PC-9 (cell line): ENCODE measurements around the gene TTC1. TPM values are rescaled to one million over a fixed set of nuclear protein-coding genes. Genes with fewer than 3 reads are reported as not detected.

ENCODE experiments used
- BruUV-seq: library from RNA; stranded (reverse); fragments of 400-500 nt; replicated peaks from 2 replicates; lab custom pipeline; 2021; lab: Mats Ljungman, UMichigan
- CTCF ChIA-PET: fragments of 300-600 bp; sonication (Branson Sonifier 250); formaldehyde crosslinking; loops from one replicate; lab custom pipeline; 2022; ENCODE audit warnings: antibody characterized with exemption; lab: Charles Lee
- POLR2A ChIA-PET: fragments of 300-600 bp; sonication (Branson Sonifier 250); formaldehyde crosslinking; loops from one replicate; lab custom pipeline; 2022; ENCODE audit warnings: antibody characterized with exemption; ENCODE audit not compliant: unreplicated experiment; lab: Charles Lee
- DNase-seq, 2 experiments: peaks; one replicate each; pipeline versions ENCODE4 v3.0.0 to v3.0.0-alpha.2; 2015 to 2022; ENCODE audit warnings: mixed read lengths in 1 of 2
- H2AFZ ChIP-seq: fragments of 200-600 bp; sonication (generic); 2 replicates; pipeline ENCODE4 v1.8.1; 2017; ENCODE audit warnings: antibody characterized with exemption
- H3F3A ChIP-seq: fragments of 200-600 bp; sonication (generic); 2 replicates; pipeline ENCODE4 v1.8.1; 2017; ENCODE audit warnings: antibody characterized with exemption, mild to moderate bottlenecking, low read depth; ENCODE audit not compliant: insufficient read depth
- H3K27ac ChIP-seq: fragments of 200-600 bp; sonication (generic); 2 replicates; pipeline ENCODE4 v1.6.1; 2016; ENCODE audit warnings: mixed run types
- H3K27me3 ChIP-seq: fragments of 200-600 bp; sonication (generic); 2 replicates; pipeline ENCODE4 v1.6.1; 2016; ENCODE audit warnings: low read depth, mixed run types; ENCODE audit not compliant: insufficient read depth
- H3K36me3 ChIP-seq: fragments of 200-600 bp; sonication (generic); 2 replicates; pipeline ENCODE4 v1.6.1; 2016; ENCODE audit warnings: low read depth, mixed run types
- H3K4me1 ChIP-seq: fragments of 200-600 bp; sonication (generic); replicated peaks from 2 replicates; pipeline ENCODE4 v1.6.1; 2016; ENCODE audit warnings: mixed run types; ENCODE audit not compliant: insufficient read depth
- H3K4me2 ChIP-seq: fragments of 200-600 bp; sonication (generic); 2 replicates; pipeline ENCODE4 v1.6.1; 2017; ENCODE audit warnings: mixed run types
- H3K4me3 ChIP-seq: fragments of 200-600 bp; sonication (generic); 2 replicates; pipeline ENCODE4 v1.6.1; 2016; ENCODE audit warnings: mixed run types
- H3K79me2 ChIP-seq: fragments of 200-600 bp; sonication (generic); 2 replicates; pipeline ENCODE4 v1.6.1; 2017; ENCODE audit warnings: low read depth, mixed run types
- H3K9me2 ChIP-seq: fragments of 200-600 bp; sonication (generic); 2 replicates; pipeline ENCODE4 v1.8.1; 2017; ENCODE audit warnings: mild to moderate bottlenecking; ENCODE audit not compliant: insufficient read depth
- H3K9me3 ChIP-seq: fragments of 200-600 bp; sonication (generic); 2 replicates; pipeline ENCODE4 v1.8.1; 2016; ENCODE audit warnings: low read depth; ENCODE audit not compliant: insufficient read depth
- H4K20me1 ChIP-seq: fragments of 200-600 bp; sonication (generic); 2 replicates; pipeline ENCODE4 v1.8.1; 2017; ENCODE audit not compliant: insufficient read depth
- EZH2 ChIP-seq: fragments of 200-600 bp; sonication (generic); IDR thresholded peaks from 2 replicates; pipeline ENCODE4 v1.8.0; 2017; ENCODE audit warnings: antibody characterized with exemption, low read depth
- intact Hi-C: fragments of 100-400 bp; cut with micrococcal nuclease; formaldehyde crosslinking; loops from one replicate; pipeline ENCODE4 v1.10.0; 2022; ENCODE audit not compliant: unreplicated experiment
- total RNA-seq: library from RNA; stranded (reverse); gene quantifications from 2 replicates; pipeline ENCODE4 v1.2.3, GENCODE V29; 2021
- TF ChIP-seq, protein P1 (sequence below): fragments of 200-600 bp; sonication (generic); conservative IDR thresholded peaks from 2 replicates; pipeline ENCODE4 v1.6.1; 2017; ENCODE audit warnings: mixed run types, antibody characterized with exemption, mild to moderate bottlenecking, moderate library complexity

TTC1 gene
- total RNA-seq, 1 experiment from 2014 or later: 68.5 TPM

DNA sequence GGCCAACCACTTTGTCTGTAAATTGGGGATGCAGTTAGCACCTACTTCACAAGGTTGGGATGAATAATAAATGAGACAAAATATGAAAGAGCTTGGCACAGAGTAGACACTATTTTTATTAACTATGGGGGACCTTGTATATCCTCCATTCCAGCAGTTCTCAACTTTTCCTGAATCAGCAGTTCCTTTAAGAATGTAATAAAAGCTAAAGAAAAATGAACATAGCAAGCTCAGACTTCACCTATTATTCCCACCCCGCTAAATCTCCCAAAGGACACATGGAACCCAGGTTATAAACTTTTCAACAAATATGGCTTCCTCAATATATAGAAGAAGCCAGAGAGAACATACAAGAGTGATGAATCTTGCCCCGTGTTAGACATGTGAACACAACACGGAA is 32.0 kb upstream of the TTC1 start:
- Histone ChIP-seq H2AFZ (no peak overlapping the region), H3K4me1 (peaks cover 20% of the 10 kb centered on the region), H3F3A (peaks cover 18% of the 10 kb centered on the region), H3K9me3 (no peaks in the 10 kb centered on the region), H3K4me3 (no peak overlapping the region), H3K79me2 (no peaks in the 10 kb centered on the region), H3K27ac (no peak overlapping the region), H3K4me2 (no peak overlapping the region), H4K20me1 (no peaks in the 10 kb centered on the region), H3K36me3 (no peaks in the 10 kb centered on the region), H3K9me2 (no peaks in the 10 kb centered on the region), H3K27me3 (no peaks in the 10 kb centered on the region)
- ChIA-PET CTCF (interaction anchor here (1.5 kb wide), 1 partner anchor 532 kb away, joined by 4 read pairs; no protein-coding TSS in a partner anchor), POLR2A (no interaction called here)
- no peak for TF ChIP-seq EZH2
- TF ChIP-seq, protein P1, sequence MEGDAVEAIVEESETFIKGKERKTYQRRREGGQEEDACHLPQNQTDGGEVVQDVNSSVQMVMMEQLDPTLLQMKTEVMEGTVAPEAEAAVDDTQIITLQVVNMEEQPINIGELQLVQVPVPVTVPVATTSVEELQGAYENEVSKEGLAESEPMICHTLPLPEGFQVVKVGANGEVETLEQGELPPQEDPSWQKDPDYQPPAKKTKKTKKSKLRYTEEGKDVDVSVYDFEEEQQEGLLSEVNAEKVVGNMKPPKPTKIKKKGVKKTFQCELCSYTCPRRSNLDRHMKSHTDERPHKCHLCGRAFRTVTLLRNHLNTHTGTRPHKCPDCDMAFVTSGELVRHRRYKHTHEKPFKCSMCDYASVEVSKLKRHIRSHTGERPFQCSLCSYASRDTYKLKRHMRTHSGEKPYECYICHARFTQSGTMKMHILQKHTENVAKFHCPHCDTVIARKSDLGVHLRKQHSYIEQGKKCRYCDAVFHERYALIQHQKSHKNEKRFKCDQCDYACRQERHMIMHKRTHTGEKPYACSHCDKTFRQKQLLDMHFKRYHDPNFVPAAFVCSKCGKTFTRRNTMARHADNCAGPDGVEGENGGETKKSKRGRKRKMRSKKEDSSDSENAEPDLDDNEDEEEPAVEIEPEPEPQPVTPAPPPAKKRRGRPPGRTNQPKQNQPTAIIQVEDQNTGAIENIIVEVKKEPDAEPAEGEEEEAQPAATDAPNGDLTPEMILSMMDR: no peak
- no peak for DNase-seq
- intact Hi-C loops: no loop called here
- BruUV-seq: no TSS peak

DNA sequence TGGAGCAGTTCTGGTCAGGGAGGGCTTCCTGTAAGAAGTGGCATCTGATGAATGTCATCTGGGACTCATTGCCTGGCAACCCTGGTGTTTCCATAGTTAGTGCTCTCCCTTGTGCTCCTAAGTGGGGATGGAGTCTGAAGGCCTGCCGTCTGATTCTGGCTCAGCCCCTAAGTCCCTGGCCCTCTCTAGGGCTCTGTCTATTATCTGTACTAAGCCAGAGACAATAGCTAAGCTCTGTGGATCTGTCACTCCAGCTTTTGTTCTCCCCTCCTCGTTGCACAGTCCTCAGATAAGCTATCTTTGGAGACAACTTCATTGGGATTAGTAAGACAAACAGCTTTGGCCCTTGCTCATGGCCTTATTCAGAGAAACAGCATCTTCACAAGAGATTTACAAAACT is 30.6 kb upstream of the TTC1 start:
- no peaks in the 10 kb centered on the region for H3K9me2 ChIP-seq
- intact Hi-C loops: no loop called here
- ChIA-PET CTCF (no interaction called here), POLR2A (no interaction called here)
- no peak for DNase-seq
- no TSS peak for BruUV-seq
- no peaks in the 10 kb centered on the region for H4K20me1 ChIP-seq
- H3K27me3 ChIP-seq: no peaks in the 10 kb centered on the region
- peaks cover 25% of the 10 kb centered on the region for H3F3A ChIP-seq
- H3K27ac ChIP-seq: no peak overlapping the region
- no peak overlapping the region for H2AFZ ChIP-seq
- no peaks in the 10 kb centered on the region for H3K36me3 ChIP-seq
- H3K9me3 ChIP-seq: no peaks in the 10 kb centered on the region
- H3K4me3 ChIP-seq: no peak overlapping the region
- TF ChIP-seq, protein P1: no peak
- no peak for TF ChIP-seq EZH2
- H3K4me1 ChIP-seq: peaks cover 28% of the 10 kb centered on the region
- H3K4me2 ChIP-seq: no peak overlapping the region
- no peaks in the 10 kb centered on the region for H3K79me2 ChIP-seq

DNA sequence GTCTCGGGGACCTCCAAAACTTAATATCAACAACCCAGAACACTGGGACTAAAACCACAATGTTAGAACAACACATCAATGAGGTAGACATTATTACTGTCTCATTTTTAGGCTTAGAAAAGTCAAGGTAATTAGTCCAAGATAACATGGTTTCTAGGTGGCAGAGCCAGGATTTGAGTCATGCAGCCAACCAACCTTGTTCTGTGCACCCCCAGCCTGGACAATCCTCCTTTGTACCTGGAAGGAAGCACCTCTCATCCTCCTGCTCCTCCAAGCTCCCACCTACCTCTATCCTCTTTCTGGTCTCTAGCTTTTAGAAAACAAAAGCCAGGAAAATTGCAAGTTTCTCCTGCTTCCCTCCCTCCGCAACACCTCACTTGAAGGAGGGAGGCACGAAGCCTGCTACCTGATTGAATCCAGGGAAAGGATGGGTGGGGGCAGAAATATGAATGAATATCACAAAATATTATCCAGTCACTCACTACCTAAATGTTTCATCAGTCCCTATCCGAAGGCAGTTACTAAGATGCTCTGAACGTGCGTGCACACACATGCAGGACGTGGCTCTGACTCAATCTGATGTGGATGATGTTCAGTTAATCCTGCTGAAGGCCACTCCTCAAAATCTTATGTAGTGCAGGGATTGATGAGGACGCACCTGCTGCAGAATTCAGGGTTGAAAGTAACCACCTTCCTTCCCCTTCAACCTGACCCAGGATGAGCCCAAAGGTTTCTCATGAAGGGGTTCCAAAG is 26.3 kb upstream of the TTC1 start:
- Histone ChIP-seq H3K27me3 (no peaks in the 10 kb centered on the region), H3K79me2 (no peaks in the 10 kb centered on the region), H3K4me1 (peaks cover 24% of the 10 kb centered on the region), H3K4me2 (peak overlapping the region; percentile 21; the same call in 1 of the 2 replicates), H4K20me1 (no peaks in the 10 kb centered on the region), H3K36me3 (no peaks in the 10 kb centered on the region), H2AFZ (no peak overlapping the region), H3F3A (peaks cover 25% of the 10 kb centered on the region), H3K9me3 (no peaks in the 10 kb centered on the region), H3K4me3 (no peak overlapping the region), H3K27ac (peak overlapping the region; percentile 57), H3K9me2 (no peaks in the 10 kb centered on the region)
- ChIA-PET CTCF (interaction anchor here (0.6 kb wide), 1 partner anchor 163 kb away, joined by 3 read pairs; no protein-coding TSS in a partner anchor), POLR2A (no interaction called here)
- BruUV-seq: no TSS peak
- DNase-seq: no peak
- intact Hi-C loops: no loop called here
- TF ChIP-seq, protein P1: no peak
- TF ChIP-seq EZH2: no peak
